T-helper 2 cell treated with Interferon-gamma antibody and Interleukin-4, amounts not matched to agents 5 μg/mL and 100 μg/mL, for 36 hours (primary cell): ENCODE results near the gene SLC8B1.
"Not testable (repeated sequence)": the region's sequence is repeated elsewhere in the genome, so short reads cannot be mapped to it uniquely, and the experiment has no call there.

Experiments used
- DNase-seq: peaks from one replicate; pipeline ENCODE4 v3.0.0; 2021; ENCODE audit warnings: low spot score
- H3K27ac Mint-ChIP-seq: one replicate; pipeline ENCODE4 v1.8.0; 2021; ENCODE audit warnings: mild to moderate bottlenecking, mixed read lengths
- H3K27me3 Mint-ChIP-seq: one replicate; pipeline ENCODE4 v1.8.0; 2021; ENCODE audit warnings: low read depth, mixed read lengths
- H3K36me3 Mint-ChIP-seq: one replicate; pipeline ENCODE4 v1.8.0; 2021; ENCODE audit warnings: low read depth, mixed read lengths
- H3K4me1 Mint-ChIP-seq: one replicate; pipeline ENCODE4 v1.8.0; 2021; ENCODE audit warnings: low read depth, mixed read lengths
- H3K4me3 Mint-ChIP-seq: one replicate; pipeline ENCODE4 v1.8.0; 2022; ENCODE audit warnings: mild to moderate bottlenecking, moderate library complexity, mixed read lengths
- H3K9me3 Mint-ChIP-seq: one replicate; pipeline ENCODE4 v1.8.0; 2021; ENCODE audit warnings: mixed read lengths

The SLC8B1 gene

GRCh38 chr12:113365639-113366395 lies 30.9 kb upstream of the SLC8B1 start:
- H3K4me3 Mint-ChIP-seq: no peak overlapping the region
- DNase-seq: no peak
- H3K27ac Mint-ChIP-seq: no peak overlapping the region

GRCh38 chr12:113364698-113365097 lies 29.8 kb upstream of the SLC8B1 start:
- Mint-ChIP-seq H3K4me3 (no peak overlapping the region), H3K27ac (no peak overlapping the region), H3K4me1 (no peaks in the 10 kb centered on the region), H3K9me3 (no peaks in the 10 kb centered on the region), H3K36me3 (no peaks in the 10 kb centered on the region), H3K27me3 (no peaks in the 10 kb centered on the region)
- DNase-seq: no peak

More at GRCh38 chr12:113365639-113366395, 30.9 kb upstream of the SLC8B1 start:
- H3K9me3 Mint-ChIP-seq: no peaks in the 10 kb centered on the region
- H3K27me3 Mint-ChIP-seq: no peaks in the 10 kb centered on the region
- peaks cover 2% of the 10 kb centered on the region for H3K4me1 Mint-ChIP-seq
- H3K36me3 Mint-ChIP-seq: no peaks in the 10 kb centered on the region

- H3K9me3 Mint-ChIP-seq: no peaks in the 10 kb centered on the region
- no peak for DNase-seq
- H3K27ac Mint-ChIP-seq: no peak overlapping the region
Measured at GRCh38 chr12:113361574-113362370, 26.9 kb upstream of the SLC8B1 start.

GRCh38 chr12:113359939-113360748 lies 25.2 kb upstream of the SLC8B1 start:
- Mint-ChIP-seq H3K36me3 (no peaks in the 10 kb centered on the region), H3K27ac (no peak overlapping the region), H3K4me3 (no peak overlapping the region), H3K27me3 (no peaks in the 10 kb centered on the region), H3K4me1 (peaks cover 6% of the 10 kb centered on the region), H3K9me3 (no peaks in the 10 kb centered on the region)
- DNase-seq: peak; percentile 6

More at GRCh38 chr12:113361574-113362370, 26.9 kb upstream of the SLC8B1 start:
- Mint-ChIP-seq H3K4me3 (no peak overlapping the region), H3K27me3 (no peaks in the 10 kb centered on the region), H3K4me1 (peaks cover 6% of the 10 kb centered on the region), H3K36me3 (no peaks in the 10 kb centered on the region)

- Mint-ChIP-seq H3K27ac (peak overlapping the region; percentile 59), H3K9me3 (no peaks in the 10 kb centered on the region), H3K4me3 (peak overlapping the region; percentile 86), H3K4me1 (peaks cover 6% of the 10 kb centered on the region), H3K27me3 (no peaks in the 10 kb centered on the region), H3K36me3 (no peaks in the 10 kb centered on the region)
- peak; percentile 6 for DNase-seq
Measured at GRCh38 chr12:113359133-113359938, 24.4 kb upstream of the SLC8B1 start.

GRCh38 chr12:113358381-113359132 lies 23.6 kb upstream of the SLC8B1 start, which contains the start of gene PLBD2:
Gene PLBD2 (plus strand): TSS chr12:113358587. CDS start chr12:113358601, 14 bp downstream.
- Mint-ChIP-seq H3K4me1 (peaks cover 6% of the 10 kb centered on the region), H3K27me3 (peaks cover 3% of the 10 kb centered on the region), H3K9me3 (no peaks in the 10 kb centered on the region), H3K27ac (peak within 1 kb of the TSS; percentile 79), H3K4me3 (peak within 1 kb of the TSS; percentile 88), H3K36me3 (no peaks in the 10 kb centered on the region)
- DNase-seq: peak; percentile 90

- H3K27ac Mint-ChIP-seq, H3K36me3 Mint-ChIP-seq, H3K4me1 Mint-ChIP-seq, DNase-seq, H3K4me3 Mint-ChIP-seq, H3K9me3 Mint-ChIP-seq: not testable (repeated sequence)
- H3K27me3 Mint-ChIP-seq: peaks cover 14% of the 10 kb centered on the region
Measured at GRCh38 chr12:113354192-113354591, 19.3 kb upstream of the SLC8B1 start.

- Mint-ChIP-seq H3K27ac (no peak overlapping the region), H3K27me3 (peaks cover 16% of the 10 kb centered on the region), H3K4me1 (peaks cover 2% of the 10 kb centered on the region), H3K36me3 (no peaks in the 10 kb centered on the region), H3K9me3 (no peaks in the 10 kb centered on the region), H3K4me3 (no peak overlapping the region)
- DNase-seq: no peak
Measured at GRCh38 chr12:113351089-113351488, 16.2 kb upstream of the SLC8B1 start.

- Mint-ChIP-seq H3K27ac (no peak overlapping the region), H3K9me3 (no peaks in the 10 kb centered on the region), H3K36me3 (no peaks in the 10 kb centered on the region), H3K4me1 (peaks cover 2% of the 10 kb centered on the region), H3K4me3 (no peak overlapping the region), H3K27me3 (peaks cover 16% of the 10 kb centered on the region)
- no peak for DNase-seq
Measured at GRCh38 chr12:113348849-113349536, 14.1 kb upstream of the SLC8B1 start.

- H3K36me3 Mint-ChIP-seq: no peaks in the 10 kb centered on the region
- peaks cover 11% of the 10 kb centered on the region for H3K27me3 Mint-ChIP-seq
- peaks cover 2% of the 10 kb centered on the region for H3K4me1 Mint-ChIP-seq
- no peak overlapping the region for H3K4me3 Mint-ChIP-seq
- no peak overlapping the region for H3K27ac Mint-ChIP-seq
- no peak for DNase-seq
- no peaks in the 10 kb centered on the region for H3K9me3 Mint-ChIP-seq
Measured at GRCh38 chr12:113347892-113348291, 13.0 kb upstream of the SLC8B1 start.

- Mint-ChIP-seq H3K27ac (no peak overlapping the region), H3K27me3 (peaks cover 6% of the 10 kb centered on the region), H3K4me1 (no peaks in the 10 kb centered on the region), H3K4me3 (no peak overlapping the region), H3K36me3 (no peaks in the 10 kb centered on the region), H3K9me3 (no peaks in the 10 kb centered on the region)
- no peak for DNase-seq
Measured at GRCh38 chr12:113347107-113347506, 12.2 kb upstream of the SLC8B1 start.

GRCh38 chr12:113346353-113346752 lies 11.4 kb upstream of the SLC8B1 start:
- no peaks in the 10 kb centered on the region for H3K4me1 Mint-ChIP-seq
- H3K27ac Mint-ChIP-seq: no peak overlapping the region
- no peak overlapping the region for H3K4me3 Mint-ChIP-seq
- peaks cover 6% of the 10 kb centered on the region for H3K27me3 Mint-ChIP-seq
- H3K9me3 Mint-ChIP-seq: no peaks in the 10 kb centered on the region
- no peaks in the 10 kb centered on the region for H3K36me3 Mint-ChIP-seq
- DNase-seq: no peak
